Activated CD8-positive, alpha-beta memory T cell treated with anti-CD3 and anti-CD28 coated beads, Interleukin-2, amount 10 ng/mL, durations not matched to agents 7 days and 5 days (primary cell): ENCODE results near the gene COMMD1. TPM values are rescaled to one million over a fixed set of nuclear protein-coding genes. Genes with fewer than 3 reads are reported as not detected.

ENCODE experiments used
- ATAC-seq: fragments of 150-1000 bp; cut with Tn5 transposase; one replicate; pipeline ENCODE4 v1.10.0; 2021; ENCODE audit warnings: moderate library complexity
- CTCF ChIA-PET: fragments of 350-600 bp; sonication (Branson Sonifier 250); formaldehyde crosslinking; loops from one replicate; lab custom pipeline; 2021; ENCODE audit warnings: antibody characterized with exemption; lab: Charles Lee
- DNase-seq: peaks from one replicate; pipeline ENCODE4 v3.0.0-alpha.2; 2020
- H3K27ac Mint-ChIP-seq: one replicate; pipeline ENCODE4 v1.8.0; 2021; ENCODE audit warnings: mild to moderate bottlenecking, mixed read lengths
- H3K27me3 Mint-ChIP-seq: one replicate; pipeline ENCODE4 v1.8.0; 2021; ENCODE audit warnings: mixed read lengths
- H3K36me3 Mint-ChIP-seq: one replicate; pipeline ENCODE4 v1.8.0; 2021; ENCODE audit warnings: mild to moderate bottlenecking, mixed read lengths
- H3K4me1 Mint-ChIP-seq: one replicate; pipeline ENCODE4 v1.8.0; 2021; ENCODE audit warnings: mixed read lengths
- H3K4me3 Mint-ChIP-seq: one replicate; pipeline ENCODE4 v1.8.0; 2021; ENCODE audit warnings: mild to moderate bottlenecking, moderate library complexity, mixed read lengths
- H3K9me3 Mint-ChIP-seq: one replicate; pipeline ENCODE4 v1.8.0; 2022; ENCODE audit warnings: low read depth, mixed read lengths
- total RNA-seq, 2 experiments: library from RNA; stranded (reverse); gene quantifications; one replicate each; pipeline ENCODE4 v1.2.3, GENCODE V29; 2021

Gene COMMD1
- total RNA-seq, 2 experiments from 2014 or later: 27.4 to 33.0 TPM

DNA sequence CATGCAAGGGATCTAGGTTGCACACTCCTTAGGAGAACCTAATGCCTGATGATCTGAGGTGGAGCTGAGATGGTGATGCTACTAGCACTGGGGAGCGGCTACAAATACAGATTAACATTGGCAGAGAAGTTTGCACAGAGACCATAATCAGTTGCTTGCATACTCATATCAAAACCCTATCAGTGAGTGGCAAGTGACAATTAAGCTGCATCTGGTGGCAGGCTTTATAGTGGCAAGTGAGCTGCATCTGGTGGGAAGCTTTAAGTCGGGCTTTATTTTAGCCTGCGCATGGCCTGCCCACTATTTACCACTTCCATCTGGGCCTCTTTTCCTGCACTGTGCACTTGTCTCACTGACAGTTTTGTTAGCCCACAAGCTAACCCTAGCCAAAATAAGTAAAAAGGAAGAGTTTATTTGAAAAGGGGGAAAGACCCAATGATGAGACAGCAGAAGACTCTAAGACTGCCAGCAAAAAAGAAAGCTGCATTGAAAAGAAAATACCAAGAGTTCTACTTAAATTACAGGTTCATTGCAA is 149.5 kb downstream of the COMMD1 start:
- CTCF ChIA-PET: no interaction called here
- H3K27me3 Mint-ChIP-seq: no peaks in the 10 kb centered on the region
- peak; percentile 49 for ATAC-seq
- DNase-seq: no peak
- H3K9me3 Mint-ChIP-seq: no peaks in the 10 kb centered on the region
- H3K27ac Mint-ChIP-seq: no peak overlapping the region
- peaks cover 17% of the 10 kb centered on the region for H3K4me1 Mint-ChIP-seq
- no peak overlapping the region for H3K4me3 Mint-ChIP-seq
- H3K36me3 Mint-ChIP-seq: peaks cover 2% of the 10 kb centered on the region

- H3K27me3 Mint-ChIP-seq: no peaks in the 10 kb centered on the region
- ATAC-seq (no peak), DNase-seq (no peak)
- H3K4me1 Mint-ChIP-seq: peaks cover 17% of the 10 kb centered on the region
- no peak overlapping the region for H3K27ac Mint-ChIP-seq
- no peak overlapping the region for H3K4me3 Mint-ChIP-seq
- CTCF ChIA-PET: interaction anchor here (0.6 kb wide), 1 partner anchor 11 kb away, joined by 3 read pairs; no protein-coding TSS in a partner anchor
- H3K36me3 Mint-ChIP-seq: peaks cover 2% of the 10 kb centered on the region
- H3K9me3 Mint-ChIP-seq: no peaks in the 10 kb centered on the region
These were observed 150.4 kb downstream of the COMMD1 start for GRCh38 chr2:62055724-62056336.

GRCh38 chr2:62056341-62056740 is 150.9 kb downstream of the COMMD1 start:
- CTCF ChIA-PET: interaction anchor here (0.6 kb wide), 1 partner anchor 12 kb away, joined by 3 read pairs; no protein-coding TSS in a partner anchor
- DNase-seq (no peak), ATAC-seq (no peak)
- peaks cover 2% of the 10 kb centered on the region for H3K36me3 Mint-ChIP-seq
- peaks cover 17% of the 10 kb centered on the region for H3K4me1 Mint-ChIP-seq
- no peaks in the 10 kb centered on the region for H3K27me3 Mint-ChIP-seq
- no peak overlapping the region for H3K27ac Mint-ChIP-seq
- H3K4me3 Mint-ChIP-seq: no peak overlapping the region
- H3K9me3 Mint-ChIP-seq: no peaks in the 10 kb centered on the region

GRCh38 chr2:62065243-62065642 is 159.8 kb downstream of the COMMD1 start:
- ATAC-seq (no peak), DNase-seq (no peak)
- no peaks in the 10 kb centered on the region for H3K4me1 Mint-ChIP-seq
- no peak overlapping the region for H3K4me3 Mint-ChIP-seq
- H3K9me3 Mint-ChIP-seq: no peaks in the 10 kb centered on the region
- CTCF ChIA-PET: no interaction called here
- H3K27ac Mint-ChIP-seq: no peak overlapping the region
- peaks cover 5% of the 10 kb centered on the region for H3K36me3 Mint-ChIP-seq
- no peaks in the 10 kb centered on the region for H3K27me3 Mint-ChIP-seq

DNA sequence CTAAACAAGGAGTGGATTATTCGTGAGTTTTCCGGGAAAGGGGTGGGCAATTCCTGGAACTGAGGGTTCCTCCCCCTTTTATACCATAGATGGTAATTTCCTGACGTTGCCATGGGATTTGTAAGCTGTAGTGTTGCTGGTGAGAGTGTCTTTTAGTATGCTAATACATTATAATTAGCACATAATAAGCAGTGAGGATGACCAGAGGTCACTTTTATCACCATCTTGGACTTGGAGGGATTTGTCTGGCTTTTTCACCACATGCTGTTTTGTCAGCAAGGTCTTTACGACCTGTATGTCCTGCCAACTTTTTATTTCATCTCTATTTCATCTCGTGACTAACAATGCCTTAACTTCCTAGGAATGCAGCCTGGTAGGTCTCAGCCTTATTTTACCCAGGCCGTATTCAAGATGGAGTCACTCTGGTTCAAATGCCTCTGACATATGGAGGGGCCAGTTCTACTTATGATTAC is 165.7 kb downstream of the COMMD1 start:
- ATAC-seq: no peak
- CTCF ChIA-PET: no interaction called here
- no peak for DNase-seq
- no peaks in the 10 kb centered on the region for H3K27me3 Mint-ChIP-seq
- H3K27ac Mint-ChIP-seq: no peak overlapping the region
- no peak overlapping the region for H3K4me3 Mint-ChIP-seq
- no peaks in the 10 kb centered on the region for H3K9me3 Mint-ChIP-seq
- peaks cover 14% of the 10 kb centered on the region for H3K36me3 Mint-ChIP-seq
- no peaks in the 10 kb centered on the region for H3K4me1 Mint-ChIP-seq

DNA sequence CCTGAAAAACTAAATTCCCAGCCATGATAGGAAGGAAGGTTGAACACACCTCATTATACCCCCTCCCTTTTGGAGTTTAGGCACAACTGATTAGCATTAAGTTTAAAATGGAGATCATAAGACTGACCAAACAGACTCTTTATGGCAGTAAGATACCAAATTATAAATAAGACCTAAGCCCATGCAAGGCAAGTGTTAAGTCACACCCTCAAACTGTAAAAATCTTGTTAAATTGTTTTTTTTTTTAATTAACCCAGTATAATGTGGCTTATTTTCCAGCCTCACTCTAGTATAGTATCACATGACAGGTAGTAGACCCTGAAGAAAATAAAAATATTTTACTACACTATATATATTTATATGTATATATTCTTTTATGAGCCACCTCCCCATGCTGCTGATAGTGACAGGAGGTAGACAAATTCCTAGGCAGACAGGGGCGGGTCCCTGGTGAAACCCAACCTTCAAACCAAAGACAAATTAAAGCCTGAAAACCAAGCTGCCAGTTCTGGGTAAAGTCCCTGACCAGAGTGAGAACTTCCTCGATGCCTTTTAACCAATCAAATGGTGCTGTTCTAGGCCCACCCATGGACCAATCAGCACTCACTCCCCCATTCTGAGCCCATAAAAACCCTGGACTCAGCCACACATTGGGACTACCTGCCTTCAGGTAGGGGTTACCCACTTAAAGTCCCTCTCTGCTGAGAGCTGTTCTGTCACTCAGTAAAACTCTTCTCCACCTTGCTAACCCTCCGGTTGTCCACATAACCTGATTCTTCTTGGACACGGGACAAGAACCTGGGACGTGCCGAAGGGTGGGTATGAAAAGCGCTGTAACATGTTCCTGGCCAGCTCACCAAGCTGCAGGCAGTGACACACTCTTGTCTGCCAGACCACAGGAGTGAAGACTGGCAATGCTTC is 166.5 kb downstream of the COMMD1 start:
- no peaks in the 10 kb centered on the region for H3K4me1 Mint-ChIP-seq
- ATAC-seq (no peak), DNase-seq (no peak)
- CTCF ChIA-PET: no interaction called here
- H3K27ac Mint-ChIP-seq: no peak overlapping the region
- H3K27me3 Mint-ChIP-seq: no peaks in the 10 kb centered on the region
- peaks cover 14% of the 10 kb centered on the region for H3K36me3 Mint-ChIP-seq
- H3K4me3 Mint-ChIP-seq: no peak overlapping the region
- no peaks in the 10 kb centered on the region for H3K9me3 Mint-ChIP-seq

- ATAC-seq (no peak), DNase-seq (no peak)
- H3K9me3 Mint-ChIP-seq: no peaks in the 10 kb centered on the region
- H3K27ac Mint-ChIP-seq: no peak overlapping the region
- peaks cover 12% of the 10 kb centered on the region for H3K36me3 Mint-ChIP-seq
- H3K4me3 Mint-ChIP-seq: no peak overlapping the region
- no peaks in the 10 kb centered on the region for H3K27me3 Mint-ChIP-seq
- CTCF ChIA-PET: no interaction called here
- H3K4me1 Mint-ChIP-seq: no peaks in the 10 kb centered on the region
These were observed 168.8 kb downstream of the COMMD1 start for GRCh38 chr2:62074233-62074632.

GRCh38 chr2:62076980-62077638 is 171.6 kb downstream of the COMMD1 start:
- H3K9me3 Mint-ChIP-seq: no peaks in the 10 kb centered on the region
- no peaks in the 10 kb centered on the region for H3K4me1 Mint-ChIP-seq
- H3K27ac Mint-ChIP-seq: no peak overlapping the region
- no peak for DNase-seq
- H3K27me3 Mint-ChIP-seq: no peaks in the 10 kb centered on the region
- CTCF ChIA-PET: no interaction called here
- ATAC-seq: no peak
- H3K4me3 Mint-ChIP-seq: no peak overlapping the region
- peaks cover 8% of the 10 kb centered on the region for H3K36me3 Mint-ChIP-seq

GRCh38 chr2:62084801-62085200 is 179.3 kb downstream of the COMMD1 start:
- H3K36me3 Mint-ChIP-seq: no peaks in the 10 kb centered on the region
- H3K27ac Mint-ChIP-seq: no peak overlapping the region
- H3K9me3 Mint-ChIP-seq: no peaks in the 10 kb centered on the region
- no peak for ATAC-seq
- DNase-seq: no peak
- CTCF ChIA-PET: no interaction called here
- no peak overlapping the region for H3K4me3 Mint-ChIP-seq
- H3K4me1 Mint-ChIP-seq: no peaks in the 10 kb centered on the region
- no peaks in the 10 kb centered on the region for H3K27me3 Mint-ChIP-seq

- no peaks in the 10 kb centered on the region for H3K4me1 Mint-ChIP-seq
- DNase-seq (no peak), ATAC-seq (no peak)
- no peak overlapping the region for H3K27ac Mint-ChIP-seq
- no peak overlapping the region for H3K4me3 Mint-ChIP-seq
- H3K27me3 Mint-ChIP-seq: no peaks in the 10 kb centered on the region
- no peaks in the 10 kb centered on the region for H3K9me3 Mint-ChIP-seq
- CTCF ChIA-PET: no interaction called here
- no peaks in the 10 kb centered on the region for H3K36me3 Mint-ChIP-seq
These were observed 184.2 kb downstream of the COMMD1 start for GRCh38 chr2:62089658-62090057.

DNA sequence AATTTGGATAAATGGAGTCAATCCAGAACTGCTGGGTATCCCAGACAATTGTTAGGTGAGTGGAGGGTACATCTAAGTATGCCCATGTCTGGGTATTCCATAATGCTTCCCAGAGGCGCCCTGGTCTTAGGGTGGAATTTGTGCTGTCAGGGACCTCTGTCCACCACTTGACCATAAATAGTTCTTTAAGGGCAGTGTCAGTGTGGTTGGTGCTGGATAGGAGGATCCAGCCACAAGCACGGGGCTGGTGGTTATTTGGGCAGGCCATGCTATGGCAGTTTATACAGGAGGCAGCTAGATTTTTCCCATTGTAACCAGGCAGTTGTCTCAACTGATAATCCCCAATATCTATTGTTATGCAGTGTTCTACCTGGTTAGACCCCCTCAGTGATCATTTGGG is 186.0 kb downstream of the COMMD1 start:
- H3K36me3 Mint-ChIP-seq: no peaks in the 10 kb centered on the region
- H3K27me3 Mint-ChIP-seq: no peaks in the 10 kb centered on the region
- ATAC-seq (no peak), DNase-seq (no peak)
- CTCF ChIA-PET: no interaction called here
- no peak overlapping the region for H3K4me3 Mint-ChIP-seq
- H3K27ac Mint-ChIP-seq: no peak overlapping the region
- no peaks in the 10 kb centered on the region for H3K9me3 Mint-ChIP-seq
- H3K4me1 Mint-ChIP-seq: no peaks in the 10 kb centered on the region

GRCh38 chr2:62099050-62099449 is 193.6 kb downstream of the COMMD1 start:
- CTCF ChIA-PET: no interaction called here

DNA sequence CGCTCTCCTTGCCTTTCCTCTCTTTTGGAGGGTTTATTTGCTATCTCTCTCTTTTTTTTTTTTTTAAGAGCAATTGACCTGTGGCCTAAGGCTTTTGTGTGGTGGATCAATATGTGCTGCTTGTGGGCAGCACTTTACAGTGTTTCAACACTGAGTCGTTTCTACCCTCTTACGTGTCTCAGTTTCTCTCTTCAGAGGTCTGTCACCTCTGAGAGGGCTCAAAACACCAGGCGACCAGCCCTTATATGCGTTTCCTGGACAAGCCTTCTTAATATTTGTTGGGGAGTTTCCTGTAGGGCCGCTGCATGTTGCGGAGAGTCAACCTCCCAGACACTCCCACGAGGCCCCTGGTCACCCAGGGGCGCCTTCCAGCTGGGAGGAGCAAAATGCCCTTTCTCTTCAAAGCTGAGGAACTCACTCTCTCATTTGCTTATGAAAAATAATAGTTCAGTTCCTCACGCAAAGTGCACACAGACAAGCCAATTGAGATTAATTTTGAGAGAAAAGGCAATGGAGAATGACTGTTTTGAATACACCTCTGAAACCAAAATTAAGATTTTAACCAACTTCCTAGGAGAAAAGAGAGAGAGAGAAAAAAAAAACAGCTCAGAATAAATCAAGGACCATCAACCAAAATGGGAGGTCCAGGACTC is 194.2 kb downstream of the COMMD1 start:
- CTCF ChIA-PET: no interaction called here
- no peaks in the 10 kb centered on the region for H3K36me3 Mint-ChIP-seq
- H3K9me3 Mint-ChIP-seq: no peaks in the 10 kb centered on the region
- H3K4me3 Mint-ChIP-seq: no peak overlapping the region
- H3K27ac Mint-ChIP-seq: no peak overlapping the region
- no peaks in the 10 kb centered on the region for H3K27me3 Mint-ChIP-seq
- H3K4me1 Mint-ChIP-seq: no peaks in the 10 kb centered on the region
- no peak for ATAC-seq
- no peak for DNase-seq

More at GRCh38 chr2:62099050-62099449, 193.6 kb downstream of the COMMD1 start:
- no peaks in the 10 kb centered on the region for H3K36me3 Mint-ChIP-seq
- no peaks in the 10 kb centered on the region for H3K27me3 Mint-ChIP-seq
- DNase-seq: no peak
- H3K9me3 Mint-ChIP-seq: no peaks in the 10 kb centered on the region
- no peaks in the 10 kb centered on the region for H3K4me1 Mint-ChIP-seq
- H3K27ac Mint-ChIP-seq: no peak overlapping the region
- no peak for ATAC-seq
- H3K4me3 Mint-ChIP-seq: no peak overlapping the region
